GOT3 (cell line): ENCODE data around the gene ABCA8.

ENCODE experiments used
- DNase-seq: peaks from one replicate; lab custom pipeline; 2025; ENCODE audit warnings: mixed read lengths; lab: John Stamatoyannopoulos, UW

The ABCA8 gene

DNA sequence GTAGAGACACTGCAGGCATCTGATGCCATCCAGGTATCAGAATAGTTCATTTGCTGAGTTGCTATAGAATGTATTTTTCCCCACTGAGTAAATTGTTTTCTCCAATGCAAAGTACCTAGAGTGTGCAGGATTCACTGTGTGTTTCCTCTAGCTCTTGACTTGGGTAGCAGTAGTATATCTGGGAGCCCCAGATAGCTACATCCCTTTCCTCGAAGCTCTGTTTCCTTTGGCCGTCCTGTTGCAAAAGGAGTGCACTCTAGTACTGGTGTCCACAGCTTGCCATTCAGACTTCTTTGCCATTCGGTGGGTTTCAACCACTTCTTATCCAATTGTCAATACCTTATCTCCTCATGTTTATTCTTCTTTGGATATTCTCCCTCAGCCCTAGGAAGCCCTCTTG is 12.8 kb downstream of the ABCA8 start:
- no peak for DNase-seq

- DNase-seq, result no peak
These were observed 13.4 kb downstream of the ABCA8 start for GRCh38 chr17:68941761-68942160.

DNA sequence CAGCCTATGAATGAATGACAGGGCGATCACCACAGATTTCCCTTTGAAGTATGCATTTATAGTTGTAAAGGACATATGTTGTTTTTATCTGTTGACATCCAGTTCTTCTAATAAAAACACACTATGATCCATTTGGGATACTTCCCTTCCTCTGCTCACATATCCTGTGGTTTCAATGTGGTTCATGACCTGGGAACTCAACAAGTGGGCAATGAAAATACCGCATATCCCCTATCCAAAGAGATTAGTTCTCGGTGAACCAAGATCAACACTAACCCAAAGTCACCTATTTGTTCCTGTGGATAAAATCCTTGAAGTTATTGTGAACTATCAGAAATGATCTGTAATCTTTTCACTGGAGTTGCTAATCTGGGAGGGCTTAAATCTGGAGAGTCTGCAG is 16.0 kb downstream of the ABCA8 start:
- DNase-seq, result no peak

DNA sequence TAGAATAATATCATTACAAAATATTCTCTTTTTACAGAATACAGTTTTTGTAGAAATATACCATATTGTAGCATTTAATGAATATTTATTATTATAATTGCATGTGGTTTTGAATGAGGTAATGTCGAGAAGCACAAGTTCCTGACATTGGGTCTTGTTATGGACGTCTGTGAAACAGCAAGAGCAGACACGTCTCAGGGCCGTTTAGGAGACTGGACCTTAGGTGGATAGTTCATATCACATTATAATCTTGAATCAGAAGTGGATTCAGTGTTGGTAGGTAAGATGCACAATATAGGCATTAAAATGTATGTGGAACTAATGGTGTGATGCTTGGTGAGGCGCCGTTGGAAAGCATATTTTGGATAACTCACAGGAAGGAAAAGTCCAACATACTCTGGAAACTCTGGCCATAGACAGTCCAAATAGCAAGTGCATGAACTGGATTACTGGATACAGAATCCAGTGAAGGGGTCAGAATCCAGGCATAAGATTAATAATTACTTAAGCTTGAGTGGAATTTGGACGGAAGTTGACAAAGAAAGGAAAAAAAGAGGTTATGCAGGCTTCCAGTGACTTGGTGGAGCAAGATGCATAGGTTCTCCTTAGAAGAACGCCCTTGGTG is 17.2 kb downstream of the ABCA8 start:
- no peak for DNase-seq

- no peak for DNase-seq
These were observed 27.7 kb downstream of the ABCA8 start for GRCh38 chr17:68927516-68927915.

DNA sequence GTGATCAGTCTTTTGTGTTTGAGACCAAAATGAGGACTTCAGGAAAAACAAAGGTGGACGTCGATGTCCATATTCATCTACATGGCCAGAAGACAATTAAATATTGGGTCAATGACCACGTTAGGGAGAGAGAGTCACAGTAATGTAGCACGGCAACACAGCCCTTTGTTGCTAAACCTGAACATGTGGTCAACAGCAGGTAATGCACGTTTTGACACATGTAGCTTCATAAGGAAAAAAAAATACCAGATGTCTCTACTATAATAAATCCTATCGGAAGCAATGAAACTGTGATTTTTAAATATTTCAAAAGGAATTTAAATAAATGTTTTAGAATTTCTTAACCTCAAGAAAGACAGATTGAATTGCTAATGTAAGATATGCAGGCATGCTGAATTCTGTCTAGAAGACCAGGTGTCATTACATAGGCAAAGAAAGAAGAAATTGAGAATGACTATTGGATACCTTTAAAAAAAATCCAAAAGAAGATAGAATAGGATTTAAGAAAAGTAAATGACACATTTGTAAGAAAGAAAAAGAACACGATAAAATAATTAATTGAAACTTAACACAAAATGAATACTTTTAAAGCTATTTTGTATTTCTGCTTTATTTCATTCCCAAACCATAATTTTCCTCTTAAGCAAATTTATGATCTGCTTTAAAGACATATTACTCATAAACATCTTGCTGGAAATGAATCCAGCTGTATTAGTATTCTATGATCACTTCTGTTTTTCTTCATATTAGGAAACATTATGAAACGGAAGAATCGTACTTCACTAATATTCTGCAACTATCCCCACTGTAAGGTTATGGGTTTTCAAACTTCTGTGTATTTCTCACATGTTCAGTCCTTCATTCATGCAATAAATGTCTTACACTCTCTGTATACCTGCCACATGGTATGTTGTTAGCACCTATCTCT is 30.1 kb downstream of the ABCA8 start:
- DNase-seq, result no peak

DNA sequence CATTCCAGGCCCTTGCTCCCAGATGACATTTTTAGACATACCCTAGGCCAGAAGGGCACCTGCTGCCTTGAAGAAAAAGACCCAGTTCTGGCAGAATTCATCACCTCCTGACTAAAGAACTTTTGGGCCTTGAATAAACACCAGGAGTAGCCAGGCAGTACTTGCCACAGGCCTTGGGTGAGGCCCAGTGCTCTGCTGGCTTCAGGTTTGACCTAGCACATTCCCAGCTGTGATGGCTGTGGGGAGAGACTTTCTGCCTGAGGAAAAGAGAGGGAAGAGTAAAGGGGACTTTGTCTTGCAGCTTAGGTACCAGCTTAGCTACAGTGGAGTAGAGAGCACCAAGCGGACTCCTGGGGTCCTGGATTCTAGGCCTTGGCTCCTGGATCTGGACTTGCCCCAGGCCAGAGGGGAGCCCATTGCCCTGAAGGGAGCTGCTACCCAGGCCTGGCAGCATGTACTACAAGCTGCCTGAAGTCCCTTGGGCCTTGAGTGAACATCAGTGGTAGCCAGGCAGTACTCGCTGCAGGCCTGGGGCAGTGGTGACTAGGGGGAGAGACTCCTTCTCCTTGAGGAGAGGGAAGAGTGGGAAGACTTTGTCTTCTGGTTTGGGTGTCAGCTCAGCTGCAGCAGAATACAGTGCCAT is 44.3 kb downstream of the ABCA8 start:
- DNase-seq, result no peak

- no peak for DNase-seq
These were observed 44.9 kb downstream of the ABCA8 start for GRCh38 chr17:68910251-68910705.

- DNase-seq, result no peak
These were observed 46.1 kb downstream of the ABCA8 start for GRCh38 chr17:68909066-68909465.

DNA sequence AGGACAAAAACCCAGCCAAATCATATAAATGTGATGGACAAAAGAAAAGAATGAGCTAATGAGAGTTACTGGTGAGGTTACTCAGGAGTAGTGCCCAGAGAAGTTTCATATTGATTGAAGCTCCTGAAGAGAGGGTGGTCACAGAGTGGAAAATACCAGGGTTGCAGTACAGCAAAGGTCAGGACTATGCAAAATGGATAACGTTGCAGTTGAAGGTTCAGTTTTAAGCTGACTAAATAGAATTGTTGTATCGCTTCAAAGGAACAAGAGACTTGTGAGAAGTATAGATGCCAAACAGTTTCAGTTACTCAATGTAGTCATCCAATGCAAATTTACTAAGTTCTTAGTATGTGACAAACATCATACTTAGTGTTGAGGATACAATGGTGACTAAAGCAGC is 47.1 kb downstream of the ABCA8 start:
- no peak for DNase-seq

DNA sequence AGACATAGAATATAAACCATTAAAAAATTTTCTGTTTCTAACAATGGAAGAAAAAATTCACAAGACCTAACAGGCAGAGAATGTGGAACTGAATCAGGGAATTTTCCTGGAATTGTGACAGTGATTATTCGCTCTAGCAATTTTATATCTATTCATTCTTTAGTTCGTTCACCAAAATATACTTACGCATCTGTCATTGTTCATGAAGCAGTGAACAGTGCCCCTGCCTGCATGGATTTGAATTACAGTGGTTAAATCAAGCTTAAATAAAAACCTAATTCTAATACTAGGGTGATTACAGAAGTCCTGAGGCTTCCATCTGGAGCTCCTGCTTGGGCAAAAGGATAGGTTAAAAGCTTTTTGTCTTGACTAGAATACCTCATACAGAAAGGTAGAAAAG is 48.6 kb downstream of the ABCA8 start:
- no peak for DNase-seq

- DNase-seq, result no peak
These were observed 51.9 kb downstream of the ABCA8 start for GRCh38 chr17:68903286-68903685.

- DNase-seq, result no peak
These were observed 57.6 kb downstream of the ABCA8 start for GRCh38 chr17:68897557-68897956.

DNA sequence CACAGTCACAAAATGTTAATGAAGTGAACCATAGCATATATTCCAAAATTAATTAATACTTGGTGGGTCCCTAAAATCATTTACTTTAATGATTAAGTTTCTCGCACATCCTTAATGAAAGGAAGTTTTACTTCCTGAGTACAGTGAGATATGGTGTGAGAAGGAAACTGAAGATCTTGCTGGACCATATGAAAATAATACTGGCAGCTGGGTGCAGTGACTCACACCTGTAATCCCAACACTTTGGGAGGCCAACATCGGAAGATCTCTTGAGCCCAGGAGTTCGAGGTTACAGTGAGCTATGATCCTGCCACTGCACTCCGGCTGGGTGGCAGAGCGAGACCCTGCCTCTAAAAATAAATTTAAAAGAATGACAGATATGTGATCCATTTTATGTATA is 62.5 kb downstream of the ABCA8 start:
- DNase-seq, result no peak

GRCh38 chr17:68892193-68892592 is 63.0 kb downstream of the ABCA8 start:
- no peak for DNase-seq

GRCh38 chr17:68886401-68886800 is 68.8 kb downstream of the ABCA8 start:
- no peak for DNase-seq

DNA sequence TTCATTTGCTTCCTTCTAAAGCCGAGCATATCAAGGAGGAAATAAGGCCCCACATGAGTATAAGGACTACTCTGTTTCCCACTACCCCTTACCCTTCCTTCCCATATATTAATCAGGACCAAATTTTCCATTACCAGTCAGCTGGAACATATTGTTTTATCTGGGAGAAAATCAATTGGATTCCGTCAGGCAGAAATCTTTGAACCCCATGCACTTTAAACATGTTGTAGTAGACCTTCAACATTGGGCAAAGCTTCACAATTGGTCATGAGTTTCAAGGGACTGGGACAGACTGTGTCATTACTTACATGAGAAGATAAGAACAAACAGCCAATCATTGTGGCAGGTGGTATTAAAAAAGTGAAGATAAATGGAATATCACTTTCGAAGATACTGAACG is 70.3 kb downstream of the ABCA8 start:
- DNase-seq, result no peak

DNA sequence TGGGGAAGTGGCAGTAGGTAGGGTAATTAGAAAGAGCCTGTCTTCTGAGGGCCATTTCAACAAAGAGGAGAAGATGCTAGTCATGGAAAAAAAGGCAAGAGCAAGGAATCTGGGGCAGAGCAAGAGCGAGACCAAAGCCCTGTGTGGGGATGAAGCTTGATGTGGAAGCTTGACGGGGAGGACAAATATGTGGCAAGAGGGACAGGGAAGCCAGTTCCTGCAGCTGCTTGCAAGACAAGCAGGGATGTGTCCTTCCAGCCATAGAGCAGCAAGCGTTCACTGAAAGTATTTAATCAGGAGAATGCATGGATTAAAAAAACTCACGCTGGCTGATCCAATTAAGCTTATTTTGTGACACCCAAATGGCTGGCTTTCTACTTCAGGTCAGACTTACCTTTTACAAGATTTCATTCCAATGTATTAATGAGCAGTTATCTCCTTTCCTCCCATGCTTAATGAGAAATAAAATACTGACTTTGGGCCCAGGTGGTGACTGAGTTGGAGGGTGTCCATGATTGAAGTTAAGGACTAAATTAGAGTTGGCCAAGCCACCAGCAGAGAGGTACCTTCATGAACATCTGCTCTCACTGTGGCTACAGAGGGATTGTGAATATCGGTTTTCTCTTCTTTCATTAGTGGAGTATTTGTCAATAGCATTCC is 76.8 kb downstream of the ABCA8 start:
- DNase-seq, result no peak

DNA sequence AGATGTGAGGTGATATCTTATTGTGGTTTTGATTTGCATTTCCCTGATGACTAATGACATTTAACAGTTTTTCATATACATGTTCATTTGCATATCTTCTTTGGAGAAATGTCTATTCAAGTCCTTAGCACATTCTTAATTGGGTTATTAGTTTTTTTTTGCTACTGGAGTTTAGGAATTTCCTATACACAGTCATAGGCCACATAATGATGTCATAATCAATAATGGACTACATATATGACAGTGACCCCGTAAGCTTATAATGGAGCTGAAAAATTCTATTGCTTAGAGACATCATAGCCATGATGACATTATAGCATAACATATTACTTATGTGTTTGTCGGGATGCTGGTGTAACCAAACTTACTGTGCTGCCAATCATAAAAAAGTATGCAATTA is 83.7 kb downstream of the ABCA8 start:
- DNase-seq, result no peak

DNA sequence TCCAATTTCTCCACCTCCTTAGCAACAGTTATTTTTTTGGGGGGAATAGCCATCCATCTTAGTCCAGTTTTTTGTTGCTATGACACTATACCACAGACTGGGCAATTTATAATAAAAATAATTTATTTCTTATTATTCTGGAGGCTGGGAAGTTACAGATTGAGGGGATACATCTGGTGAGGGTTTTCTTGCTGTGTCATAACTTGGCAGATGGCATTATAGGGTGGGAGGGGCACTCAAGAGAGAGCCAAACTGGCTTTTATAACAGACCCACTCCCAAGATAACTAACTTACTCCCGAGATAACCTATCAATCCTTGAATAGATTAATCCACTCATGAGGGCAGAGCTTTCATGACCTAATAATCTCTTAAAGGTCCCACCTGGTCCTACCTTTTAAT is 84.2 kb downstream of the ABCA8 start:
- DNase-seq, result no peak

- no peak for DNase-seq
These were observed 84.9 kb downstream of the ABCA8 start for GRCh38 chr17:68870161-68870826.

DNA sequence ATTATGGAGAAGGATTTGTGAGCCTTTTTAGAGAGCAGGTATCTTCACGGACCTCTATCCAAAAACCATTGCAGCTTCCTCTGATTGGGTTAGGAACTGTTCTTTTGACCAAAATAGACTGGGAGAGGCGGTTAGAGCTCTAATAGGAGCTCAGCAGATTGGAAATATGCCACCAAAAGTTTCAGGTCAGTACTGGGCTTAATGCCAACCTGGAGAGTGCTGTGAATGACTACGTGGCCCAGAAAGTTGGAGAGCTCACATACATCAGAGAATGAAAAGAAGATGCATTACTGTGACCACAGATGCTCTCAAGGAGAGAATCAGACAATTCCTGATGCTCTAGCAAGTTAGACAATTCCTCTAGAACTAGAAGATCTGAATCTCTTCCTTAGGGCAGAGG is 86.5 kb downstream of the ABCA8 start:
- no peak for DNase-seq
